Endothelial cell of umbilical vein (primary cell): ENCODE data around the gene ANXA6. TPM values are rescaled to one million over a fixed set of nuclear protein-coding genes. Genes with fewer than 3 reads are reported as not detected.

Experiments used
- BruUV-seq: library from RNA; stranded (reverse); fragments of 400-500 nt; replicated peaks from 2 replicates; lab custom pipeline; 2021; lab: Mats Ljungman, UMichigan
- CTCF ChIA-PET: fragments of 300-600, 350-600 bp; sonication (Branson Sonifier 250); formaldehyde crosslinking; loops from one replicate; lab custom pipeline; 2021; ENCODE audit warnings: antibody characterized with exemption, inconsistent platforms; lab: Charles Lee
- POLR2A ChIA-PET: fragments of 300-600, 350-600 bp; sonication (Branson Sonifier 250); formaldehyde crosslinking; loops from one replicate; lab custom pipeline; 2021; ENCODE audit warnings: antibody characterized with exemption, inconsistent platforms; lab: Charles Lee
- DNase-seq: peaks from one replicate; pipeline ENCODE4 v3.0.0-alpha.2; 2011; ENCODE audit warnings: low read depth, low spot score
- FAIRE-seq: peaks from 2 replicates; lab custom pipeline; 2011; peaks lifted over from hg19 to GRCh38; lab: Jason Lieb, UNC
- H2AFZ ChIP-seq: 2 replicates; pipeline ENCODE4 v1.6.0; 2012; ENCODE audit warnings: low read depth, low read length, control low read depth, inconsistent platforms
- H3K27ac ChIP-seq: 2 replicates; pipeline ENCODE4 v1.5.1; 2011; ENCODE audit warnings: low read depth, mild to moderate bottlenecking, control low read depth, low read length, moderate library complexity; ENCODE audit not compliant: insufficient read depth
- H3K27me3 ChIP-seq, 2 experiments: 2 replicates each; pipeline versions ENCODE4 v1.6.0 to v1.6.1; 2011; ENCODE audit warnings: low read length in 2 of 2, mixed read lengths in 1 of 2; ENCODE audit not compliant: control insufficient read depth in 2 of 2, insufficient read depth in 2 of 2
- H3K36me3 ChIP-seq, 2 experiments: 2 replicates in 1 of 2; 3 replicates in 1 of 2; pipeline ENCODE4 v1.5.1; 2011; ENCODE audit warnings: low read length in 2 of 2, mild to moderate bottlenecking in 1 of 2, moderate library complexity in 1 of 2; ENCODE audit not compliant: control insufficient read depth in 2 of 2, insufficient read depth in 2 of 2; ENCODE audit errors: extremely low read depth in 1 of 2
- H3K4me1 ChIP-seq: 3 replicates; pipeline ENCODE4 v1.5.1; 2011; ENCODE audit warnings: mild to moderate bottlenecking, low read length; ENCODE audit not compliant: control insufficient read depth, insufficient read depth; ENCODE audit errors: extremely low read depth
- H3K4me2 ChIP-seq: 2 replicates; pipeline ENCODE4 v1.6.1; 2011; ENCODE audit warnings: low read length, control low read depth, mixed read lengths; ENCODE audit not compliant: insufficient read depth
- H3K4me3 ChIP-seq, 3 experiments: fragments of 200-600 bp in 1 of 3; sonication (generic), shearing (Covaris generic) in 1 of 3; replicated peaks in 1 of 3; 2 replicates each; pipeline ENCODE4 v1.5.1; 2011 to 2016; ENCODE audit warnings: control low read depth in 3 of 3, low read length in 3 of 3, mild to moderate bottlenecking in 2 of 3, inconsistent platforms in 1 of 3, low read depth in 1 of 3, moderate library complexity in 1 of 3; ENCODE audit not compliant: insufficient read depth in 1 of 3
- H3K79me2 ChIP-seq: 2 replicates; pipeline ENCODE4 v1.6.0; 2012; ENCODE audit warnings: low read length, inconsistent platforms; ENCODE audit not compliant: control insufficient read depth, insufficient read depth
- H3K9ac ChIP-seq: replicated peaks from 2 replicates; pipeline ENCODE3; 2011; ENCODE audit warnings: low read length, control low read depth; ENCODE audit not compliant: insufficient read depth; ENCODE audit errors: extremely low read depth
- H3K9me1 ChIP-seq: replicated peaks from 3 replicates; pipeline ENCODE4 v1.6.0; 2011; ENCODE audit warnings: mild to moderate bottlenecking, low read length; ENCODE audit not compliant: control insufficient read depth, insufficient read depth; ENCODE audit errors: extremely low read depth
- H3K9me3 ChIP-seq: replicated peaks from 2 replicates; pipeline ENCODE4 v1.5.1; 2012; ENCODE audit warnings: low read length, inconsistent platforms; ENCODE audit not compliant: control insufficient read depth, insufficient read depth
- H4K20me1 ChIP-seq: replicated peaks from 2 replicates; pipeline ENCODE3; 2011; ENCODE audit warnings: mild to moderate bottlenecking, low read length; ENCODE audit not compliant: control insufficient read depth, insufficient read depth; ENCODE audit errors: extremely low read depth
- CTCF ChIP-seq, 2 donors: IDR thresholded peaks; 1 replicate in 1 of 2; 2 replicates in 1 of 2; pipeline ENCODE4 v1.5.1; 2011; ENCODE audit warnings: low read length in 2 of 2, mild to moderate bottlenecking in 2 of 2, moderate library complexity in 2 of 2, control low read depth in 1 of 2, inconsistent platforms in 1 of 2, low read depth in 1 of 2; ENCODE audit not compliant: insufficient read depth in 1 of 2; ENCODE audit errors: extremely low read depth in 1 of 2
- EZH2 ChIP-seq: IDR thresholded peaks from 2 replicates; pipeline ENCODE4 v1.6.1; 2012; ENCODE audit warnings: borderline replicate concordance, low read depth, mild to moderate bottlenecking, moderate library complexity, low read length, inconsistent platforms; ENCODE audit not compliant: severe bottlenecking
- FOS ChIP-seq: IDR thresholded peaks from 2 replicates; pipeline ENCODE4 v1.6.1; 2011; ENCODE audit warnings: mild to moderate bottlenecking, low read length, moderate library complexity, borderline replicate concordance; ENCODE audit not compliant: insufficient read depth
- GATA2 ChIP-seq: IDR thresholded peaks from 2 replicates; pipeline ENCODE4 v1.7.0; 2011; ENCODE audit warnings: low read depth, mild to moderate bottlenecking, moderate library complexity, mixed read lengths, low read length; ENCODE audit not compliant: insufficient read length, insufficient read depth
- JUN ChIP-seq: IDR thresholded peaks from 2 replicates; pipeline ENCODE4 v1.6.1; 2011; ENCODE audit warnings: borderline replicate concordance, low read depth; ENCODE audit not compliant: insufficient read length, insufficient read depth
- MAX ChIP-seq: IDR thresholded peaks from 2 replicates; pipeline ENCODE4 v1.6.1; 2011; ENCODE audit not compliant: insufficient read depth, insufficient read length
- MYC ChIP-seq: IDR thresholded peaks from one replicate; pipeline ENCODE4 v1.6.1; 2011; ENCODE audit warnings: mild to moderate bottlenecking, low read depth, low read length
- POLR2A ChIP-seq: IDR thresholded peaks from 2 replicates; pipeline ENCODE4 v1.6.1; 2012; ENCODE audit warnings: low read depth, mild to moderate bottlenecking, control low read depth, low read length
- POLR2AphosphoS5 ChIP-seq: IDR thresholded peaks from 2 replicates; pipeline ENCODE4 v1.6.1; 2012; ENCODE audit warnings: low read depth, mild to moderate bottlenecking, control low read depth, low read length, moderate library complexity; ENCODE audit not compliant: insufficient read depth
- dilution Hi-C: fragments of 300-500 bp; cut with MboI; formaldehyde crosslinking; loops from one replicate; pipeline ENCODE4 v1.15.0; 2019; ENCODE audit warnings: low sequenced_read_pairs; ENCODE audit not compliant: extremely low pct_ligation_motif_present
- intact Hi-C: fragments of 100-400 bp; cut with micrococcal nuclease; formaldehyde crosslinking; loops from one replicate; pipeline ENCODE4 v1.10.0; 2022
- polyA plus RNA-seq, 4 experiments: library from polyadenylated mRNA; depleted of rRNA in 3 of 4; stranded (reverse) in 3 of 4; unstranded in 1 of 4; fragments of >200 nt; gene quantifications; 2 replicates each; pipeline versions ENCODE4 v1.2.1 to v1.2.3, GENCODE V29; 2011 to 2012; ENCODE audit warnings: missing spikeins in 1 of 4
- total RNA-seq: library from RNA; stranded (reverse); gene quantifications from 2 replicates; pipeline ENCODE4 v1.2.3, GENCODE V29; 2021

The ANXA6 gene
- total and polyA plus RNA-seq, 2 donors (not counting 3 experiments of a cell fraction or from before 2014, with no cell fraction given): 195 to 266 TPM

- Histone ChIP-seq H3K27ac (no peak overlapping the region), H3K4me3 (no peak overlapping the region), H3K36me3 (peaks cover 15 to 65% of the 10 kb centered on the region in 2 experiments), H3K4me2 (no peak overlapping the region), H3K27me3 (no peaks in the 10 kb centered on the region), H3K9ac (no peak overlapping the region), H3K4me1 (no peaks in the 10 kb centered on the region), H3K79me2 (peaks cover 15% of the 10 kb centered on the region), H3K9me1 (no peaks in the 10 kb centered on the region), H3K9me3 (no peaks in the 10 kb centered on the region), H4K20me1 (no peaks in the 10 kb centered on the region), H2AFZ (no peak overlapping the region)
- intact Hi-C loops (no loop called here), dilution Hi-C loops (no loop called here)
- ChIA-PET CTCF (interaction anchor here (1.3 kb wide), 1 partner anchor 13 kb away, joined by 4 read pairs; no protein-coding TSS in a partner anchor), POLR2A (no interaction called here)
- TF ChIP-seq POLR2A (no peak), MAX (no peak), MYC (no peak), JUN (no peak), CTCF (IDR thresholded peaks at IDR 0.05; ENCODE audit: extremely low read depth in 1 of 2, insufficient read depth in 1 of 2, low read depth in 1 of 2, low read length in 2 of 2) (no peak), FOS (no peak), GATA2 (no peak), EZH2 (no peak), POLR2AphosphoS5 (no peak)
- DNase-seq: no peak
- FAIRE-seq: no peak
- BruUV-seq: no TSS peak
Observed at GRCh38 chr5:151139015-151139414, 18.6 kb downstream of the ANXA6 start.
